Measurements from ENCODE around the gene CEP97.

GRCh38 chr3:101811875-101812274 is 87.5 kb downstream of the CEP97 start:
- TF ChIP-seq CREB1 (CRISPR knock-in tag; IDR thresholded peaks at IDR 0.05): no peak
- TF ChIP-seq MAX (CRISPR knock-in tag; IDR thresholded peaks at IDR 0.05): no peak
- no peak for TF ChIP-seq CTCF (IDR thresholded peaks at IDR 0.05)
- no peak for TF ChIP-seq SMAD3 (CRISPR knock-in tag; IDR thresholded peaks at IDR 0.05; ENCODE audit: borderline replicate concordance)
- no peak for TF ChIP-seq FOXK1 (CRISPR knock-in tag; IDR thresholded peaks at IDR 0.05)
- no peak for TF ChIP-seq E2F4 (CRISPR knock-in tag; IDR thresholded peaks at IDR 0.05; ENCODE audit: borderline replicate concordance, low read depth)
- TF ChIP-seq NR3C1 (CRISPR knock-in tag; conservative IDR thresholded peaks at IDR 0.05; ENCODE audit: low read depth): no peak
- TF ChIP-seq ZNF532 (CRISPR knock-in tag; IDR thresholded peaks at IDR 0.05; ENCODE audit: borderline replicate concordance): no peak
- no peak for TF ChIP-seq SP1 (CRISPR knock-in tag; conservative IDR thresholded peaks at IDR 0.05)
- no peak for TF ChIP-seq JUN (CRISPR knock-in tag; IDR thresholded peaks at IDR 0.05)
- no peak for TF ChIP-seq E2F5 (CRISPR knock-in tag; IDR thresholded peaks at IDR 0.05)
- no peak for TF ChIP-seq ATF2 (CRISPR knock-in tag; IDR thresholded peaks at IDR 0.05; ENCODE audit: borderline replicate concordance, low read depth)
- no peak for TF ChIP-seq ZNF512 (CRISPR knock-in tag; IDR thresholded peaks at IDR 0.05; ENCODE audit: borderline replicate concordance)

All from WTC11 (cell line).